NCI-H2196 treated with DMSO at 0.1 percent for 48 hours (cell line): ENCODE results near the gene COG5.
"Not testable (repeated sequence)": the region's sequence is repeated elsewhere in the genome, so short reads cannot be mapped to it uniquely, and the experiment has no call there.

ENCODE experiments used
- DNase-seq: peaks from one replicate; lab custom pipeline; 2025; ENCODE audit not compliant: unreplicated experiment; lab: John Stamatoyannopoulos, UW

Gene COG5

GRCh38 chr7:107580716-107581383, 17.1 kb upstream of the COG5 start:
- DNase-seq, result no peak

- peak; percentile 35 for DNase-seq
These were observed 16.4 kb upstream of the COG5 start, which contains the start of gene BCAP29 for GRCh38 chr7:107579885-107580715. Gene BCAP29, plus strand, starts transcription at chr7:107580246. Its CDS starts 527 bp downstream, at chr7:107580773.

DNA sequence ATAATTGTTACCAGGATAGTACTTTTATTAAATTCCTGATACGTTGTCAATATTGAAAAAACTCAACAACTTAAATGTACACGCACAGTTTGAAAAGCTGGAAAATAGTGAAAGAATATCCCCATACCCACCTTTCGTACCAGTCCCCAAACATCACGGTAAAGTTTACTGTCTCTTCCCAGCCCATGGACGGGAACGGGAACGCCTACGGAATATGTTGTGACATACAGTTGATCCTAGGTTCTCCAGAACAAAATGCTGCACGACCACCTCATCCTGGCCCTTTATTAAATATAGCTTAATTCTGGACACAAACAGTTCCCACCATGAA, 15.8 kb upstream of the COG5 start:
- no peak for DNase-seq

DNA sequence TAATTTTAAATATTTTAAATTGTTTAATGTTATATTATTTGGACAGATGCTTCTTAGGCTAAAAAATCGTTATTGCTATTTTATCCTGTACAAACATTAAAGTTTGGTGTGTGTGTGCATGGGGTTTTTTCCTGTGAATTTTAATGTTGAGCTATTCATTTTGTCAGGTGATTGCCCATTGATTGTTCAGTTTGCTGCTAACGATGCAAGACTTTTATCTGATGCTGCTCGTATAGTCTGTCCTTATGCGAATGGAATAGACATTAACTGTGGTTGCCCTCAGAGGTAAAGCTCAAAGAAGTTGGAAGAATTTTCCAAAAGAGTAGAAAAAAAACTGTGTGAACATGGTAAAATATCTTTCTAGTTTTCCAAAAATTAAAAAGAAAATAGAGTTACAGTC, 9.8 kb upstream of the COG5 start:
- DNase-seq, result no peak

DNA sequence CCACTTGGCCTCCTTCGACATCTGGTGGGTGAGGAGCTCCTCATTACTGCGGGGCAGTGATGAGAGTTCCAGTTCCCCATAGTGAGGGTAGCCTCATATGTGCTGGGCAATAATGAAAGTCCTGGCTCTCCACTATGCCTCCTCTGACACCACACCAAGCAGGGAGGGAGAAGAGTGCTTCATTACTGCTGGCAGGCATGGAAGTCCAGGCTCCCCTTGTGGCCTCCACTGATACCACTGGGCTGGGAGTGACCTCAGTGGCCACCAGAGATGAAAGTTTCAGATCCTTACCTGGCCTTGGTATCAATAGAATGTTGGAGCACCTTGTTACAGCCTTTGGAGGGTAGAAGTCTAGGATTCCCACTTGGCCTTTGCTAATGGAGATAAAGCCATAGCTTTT, 6.6 kb upstream of the COG5 start:
- DNase-seq, result no peak

DNA sequence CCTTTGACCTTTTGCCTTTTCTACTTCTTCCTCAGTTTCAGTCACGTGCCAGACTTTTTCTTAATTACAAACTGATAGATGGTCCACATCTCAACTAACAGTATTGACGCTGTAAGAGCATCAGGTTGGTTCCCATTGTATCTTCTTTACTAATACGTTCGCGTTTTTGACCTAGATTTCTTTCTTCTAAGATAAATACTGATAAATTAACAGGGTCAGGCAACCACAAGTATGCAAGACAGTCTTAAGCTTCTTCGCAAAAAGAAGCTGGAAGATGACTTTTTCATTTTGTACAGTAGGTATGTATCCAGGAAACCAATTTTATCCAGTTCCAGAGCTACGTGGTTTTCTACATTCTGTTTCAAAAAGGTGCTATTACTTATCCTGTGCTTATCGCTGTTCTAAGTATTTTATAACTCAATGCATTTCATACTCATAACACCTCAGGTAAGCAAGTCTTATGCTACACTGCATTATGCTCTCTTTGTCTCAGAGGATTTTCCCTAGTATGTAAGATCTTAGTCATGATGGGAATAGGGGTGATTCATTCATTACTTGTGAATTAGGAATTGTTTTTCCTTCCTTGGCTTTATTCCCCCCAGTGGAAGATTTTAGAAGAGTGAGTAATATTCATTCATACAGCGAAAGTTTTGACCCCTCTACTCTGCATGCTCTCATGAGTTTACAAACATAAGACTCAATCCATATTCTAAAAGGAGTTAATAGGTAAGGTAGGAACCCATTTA, 1.0 kb upstream of the COG5 start:
- no peak for DNase-seq

- DNase-seq, result no peak
These were observed 492 bp downstream of the COG5 start for GRCh38 chr7:107563081-107563774.

DNA sequence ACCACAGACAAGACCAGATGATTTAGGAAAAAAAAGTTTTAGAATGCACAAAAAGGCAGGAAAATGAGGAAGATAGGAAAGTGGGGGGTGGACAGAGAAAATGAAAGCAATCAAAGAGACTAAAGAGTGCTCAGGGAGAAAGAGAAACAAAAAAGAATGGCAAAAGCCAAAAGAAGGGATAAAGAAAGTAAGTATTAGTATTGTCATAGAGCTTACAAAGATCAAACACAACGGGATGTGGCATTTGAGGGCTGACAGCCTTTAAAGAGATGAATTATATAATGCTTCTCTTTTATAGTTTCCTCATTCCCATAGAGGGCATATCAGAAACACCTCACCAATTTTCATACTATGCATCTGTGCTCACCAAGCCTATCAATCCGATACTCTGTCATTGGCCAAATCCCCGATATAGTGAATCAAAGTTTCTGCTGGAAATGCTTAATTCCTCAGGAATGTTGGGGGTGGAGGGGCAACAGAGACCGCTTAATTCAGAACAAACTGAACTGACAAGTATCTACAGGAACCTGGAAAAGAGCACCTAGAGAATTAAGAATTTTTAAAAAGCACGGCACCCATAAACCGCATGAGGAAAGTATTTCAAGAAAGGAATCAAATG, 2.7 kb downstream of the COG5 start:
- no peak for DNase-seq

- DNase-seq, result no peak
These were observed 3.9 kb downstream of the COG5 start for GRCh38 chr7:107559864-107560263.

DNA sequence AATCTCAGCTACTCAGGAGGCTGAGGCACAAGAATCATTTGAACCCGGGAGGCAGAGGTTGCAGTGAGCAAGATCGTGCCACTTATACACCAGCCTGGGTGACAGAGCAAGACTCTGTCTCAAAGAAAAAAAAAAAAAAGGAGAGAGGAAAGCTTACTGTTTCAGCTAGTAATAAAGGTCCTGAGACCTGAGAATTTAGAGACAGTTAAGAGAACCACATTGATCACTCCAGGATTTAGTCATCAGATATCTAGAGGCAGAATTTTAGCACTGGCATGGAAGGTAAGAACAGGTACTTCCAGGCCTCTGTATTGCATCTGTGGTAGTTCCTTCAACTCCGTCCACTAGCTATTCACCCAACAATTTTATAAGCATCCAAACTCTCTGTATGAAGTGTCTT, 7.8 kb downstream of the COG5 start:
- DNase-seq, result no peak

GRCh38 chr7:107551936-107552335, 11.8 kb downstream of the COG5 start:
- no peak for DNase-seq

DNA sequence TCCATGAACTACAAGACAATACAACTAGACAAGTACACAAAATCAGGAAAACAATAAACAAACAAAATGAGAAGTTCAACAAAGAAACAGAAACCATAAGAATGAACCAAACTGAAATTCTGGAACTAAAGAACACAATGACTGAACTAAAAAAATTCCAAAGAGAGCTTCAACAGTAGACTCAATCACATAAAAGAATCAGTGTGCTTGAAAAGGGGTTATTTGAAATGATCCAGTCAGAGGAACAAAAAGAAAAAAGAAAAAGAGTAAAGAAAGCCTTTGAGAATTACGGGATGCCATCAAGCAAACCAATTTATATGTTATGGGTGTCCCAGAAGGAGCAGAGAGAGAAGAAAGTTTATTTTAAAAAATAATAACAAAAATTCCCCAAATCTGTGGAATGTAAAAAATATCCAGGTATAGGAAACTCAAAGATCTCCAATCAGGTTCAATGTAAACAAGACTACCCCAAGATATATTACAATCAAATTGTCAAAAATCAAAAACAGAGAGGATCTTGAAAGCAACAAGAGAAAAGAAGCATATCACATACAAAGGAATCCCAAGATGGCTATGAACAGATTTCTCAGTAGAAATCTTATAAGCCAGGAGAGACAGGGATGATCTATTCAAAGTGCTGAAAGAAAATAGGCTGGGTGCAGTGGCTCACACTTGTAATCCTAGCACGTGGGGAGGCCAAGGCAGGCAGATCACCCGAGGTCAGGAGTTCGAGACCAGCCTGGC, 18.7 kb downstream of the COG5 start:
- no peak for DNase-seq

DNA sequence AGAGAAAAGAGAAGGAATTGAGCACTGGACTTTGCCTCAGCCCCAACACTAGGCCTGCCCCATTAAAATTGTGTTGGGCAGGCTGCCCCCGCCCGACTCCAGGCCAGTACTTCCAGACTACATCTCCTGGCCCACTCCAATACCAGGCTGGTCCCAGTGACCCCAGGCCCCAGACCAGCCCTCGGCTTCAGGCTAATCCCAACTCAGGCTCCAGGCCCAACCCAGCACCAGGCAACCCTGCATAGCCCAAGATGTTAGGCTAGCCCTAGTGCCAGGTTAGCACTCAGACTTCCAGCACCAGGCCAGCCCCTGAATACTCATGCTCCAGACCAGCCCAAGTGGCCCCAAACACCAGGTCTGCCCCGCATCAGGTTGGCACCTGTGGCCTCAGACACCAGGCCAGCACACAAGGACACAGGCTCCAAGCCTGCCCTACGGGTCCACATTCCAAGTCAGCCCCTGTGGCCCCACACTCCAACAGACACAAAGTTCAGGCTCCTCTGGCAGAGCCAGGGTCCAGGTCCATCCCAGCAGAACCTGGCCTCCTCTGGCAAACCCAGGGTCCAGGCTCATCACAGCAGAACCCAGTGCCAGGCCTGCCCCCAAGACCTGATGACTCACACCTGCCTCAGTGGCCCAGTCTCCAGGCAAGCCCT, 20.3 kb downstream of the COG5 start:
- DNase-seq, result no peak

DNA sequence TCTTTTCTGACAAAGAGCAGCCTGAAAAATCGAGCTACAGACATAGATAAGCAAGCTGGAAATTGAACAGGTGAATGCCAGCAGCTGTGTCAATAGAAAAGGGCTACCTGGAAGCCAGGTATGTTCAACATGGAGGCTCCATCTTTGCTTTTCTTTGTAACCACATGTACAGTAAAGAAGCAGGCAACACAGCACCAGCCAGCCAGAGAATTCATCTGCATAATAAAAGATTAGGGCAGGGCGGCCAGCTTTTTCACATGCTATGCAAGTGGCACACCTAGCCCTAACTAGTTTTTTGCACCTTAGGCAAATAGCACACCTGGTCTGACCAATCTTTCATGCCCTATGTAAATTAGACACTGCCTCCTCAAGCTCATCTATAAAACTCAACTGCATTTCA, 25.7 kb downstream of the COG5 start:
- DNase-seq, result peak; percentile 20

DNA sequence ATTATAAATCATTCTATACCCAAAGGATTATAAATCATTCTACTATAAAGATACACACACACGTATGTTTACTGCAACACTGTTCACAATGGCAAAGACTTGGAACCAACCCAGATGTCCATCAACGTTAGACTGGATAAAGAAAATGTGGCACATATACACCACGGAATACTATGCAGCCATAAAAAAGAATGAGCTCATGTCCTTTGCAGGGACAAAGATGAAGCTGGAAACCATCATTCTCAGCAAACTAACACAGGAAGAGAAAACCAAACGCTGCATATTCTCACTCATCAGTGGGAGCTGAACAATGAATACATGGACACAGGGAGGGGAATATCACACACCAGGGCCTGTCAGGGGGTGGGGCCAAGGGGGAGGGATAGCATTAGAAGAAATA, 26.5 kb downstream of the COG5 start:
- DNase-seq, result not testable (repeated sequence)

DNA sequence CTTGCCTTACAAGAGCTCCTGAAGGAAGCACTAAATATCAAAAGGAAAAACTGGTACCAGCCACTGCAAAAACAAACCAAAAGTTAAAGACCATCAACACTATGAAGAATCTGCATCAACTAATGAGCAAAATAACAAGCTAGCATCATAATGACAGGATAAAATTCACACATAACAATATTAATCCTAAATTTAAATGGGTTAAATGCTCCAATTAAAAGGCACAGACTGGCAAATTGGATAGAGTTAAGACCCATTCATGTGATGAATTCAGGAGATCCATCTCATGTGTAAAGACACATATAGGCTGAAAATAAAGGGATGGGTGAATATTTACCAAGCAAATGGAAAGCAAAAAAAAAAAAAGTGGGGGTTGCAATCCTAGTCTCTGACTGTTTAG, 29.6 kb downstream of the COG5 start:
- DNase-seq, result no peak

DNA sequence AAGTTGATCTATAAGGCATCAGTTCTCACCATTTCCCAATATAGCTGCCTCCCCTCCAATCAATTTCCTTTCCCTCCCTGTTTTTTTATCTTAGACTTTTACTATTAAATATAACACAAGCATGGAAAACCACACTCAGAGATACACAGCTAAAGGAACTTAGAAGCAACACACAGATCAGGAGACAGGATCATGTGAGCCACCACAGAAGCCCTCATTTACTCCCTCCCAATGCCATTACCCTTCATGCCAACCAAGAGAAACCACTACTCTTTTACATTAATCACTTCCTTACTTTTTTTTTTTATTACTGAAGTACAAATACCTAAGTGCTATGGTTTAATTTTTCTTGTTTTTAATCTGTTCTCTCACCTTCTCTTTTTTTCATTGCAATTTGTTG, 33.0 kb downstream of the COG5 start:
- no peak for DNase-seq

DNA sequence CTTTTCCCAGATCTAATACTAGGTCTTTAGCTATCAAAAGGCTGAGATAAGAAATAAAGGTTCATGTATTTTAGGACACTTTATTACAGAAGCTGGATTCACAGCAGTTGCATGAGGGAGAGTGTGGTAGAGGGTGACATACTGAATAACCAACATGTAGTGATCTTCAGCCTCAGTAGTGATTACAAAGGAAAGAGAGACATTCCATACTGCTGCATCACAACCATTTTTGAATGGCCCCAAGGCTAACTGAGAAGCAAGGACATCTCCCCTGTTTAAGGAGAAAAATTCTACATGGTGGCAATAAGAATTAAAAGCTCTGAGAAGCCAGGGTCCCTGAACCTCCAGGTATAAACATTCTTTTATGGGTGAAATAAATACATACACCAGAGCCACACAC, 35.3 kb downstream of the COG5 start:
- DNase-seq, result no peak

DNA sequence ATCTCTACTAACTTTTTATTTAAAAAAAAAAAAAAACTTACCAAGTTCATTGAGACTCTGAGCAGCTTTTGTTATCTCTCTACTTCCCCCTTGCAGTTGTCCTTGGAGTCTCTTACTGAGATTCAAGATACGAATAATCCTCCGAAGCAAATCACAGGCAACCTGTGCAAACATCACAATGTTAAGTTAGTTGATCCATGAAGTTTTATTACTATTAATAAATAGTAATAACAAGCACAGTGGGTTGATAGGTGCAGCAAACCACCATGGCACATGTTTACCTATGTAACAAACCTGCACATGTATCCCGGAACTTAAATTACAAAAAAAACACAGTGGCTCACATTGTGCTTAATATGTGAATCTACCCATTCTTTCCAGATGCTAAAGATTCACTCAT, 36.5 kb downstream of the COG5 start:
- DNase-seq, result no peak

GRCh38 chr7:107526672-107527071, 37.0 kb downstream of the COG5 start:
- no peak for DNase-seq
